ENCODE data around the gene SNN.

DNA sequence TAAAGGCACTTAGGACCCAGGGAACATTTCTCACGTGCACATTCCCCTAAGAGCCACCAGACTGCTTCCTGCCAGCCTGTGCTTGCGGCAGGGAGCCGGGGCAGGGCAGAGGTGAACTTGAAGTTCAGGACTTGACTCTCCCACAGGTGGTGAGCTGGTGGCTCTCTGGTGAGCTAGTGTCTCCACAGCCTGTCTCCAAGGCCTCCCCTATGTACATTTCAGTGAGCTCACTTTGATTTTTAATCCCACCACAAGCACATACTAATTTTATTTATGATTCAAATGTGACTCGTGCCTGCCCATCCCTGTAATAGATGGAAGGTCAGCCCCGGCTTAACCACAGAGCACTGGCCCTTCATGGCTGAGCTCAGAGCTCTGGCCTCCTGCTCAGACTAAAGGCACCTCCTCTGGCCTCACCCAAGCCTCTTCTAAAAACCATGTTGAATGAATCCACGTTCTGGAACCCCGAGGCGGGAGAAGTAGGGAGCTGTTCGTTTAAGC, 9.2 kb downstream of the SNN start:
- TF ChIP-seq CTCF (IDR thresholded peaks at IDR 0.05; ENCODE audit: low read length) (no peak), EZH2 (IDR thresholded peaks at IDR 0.05; ENCODE audit: borderline replicate concordance, low read length) (no peak)
